ENCODE results near the gene VASN.
"Not testable (repeated sequence)": the region's sequence is repeated elsewhere in the genome, so short reads cannot be mapped to it uniquely, and the experiment has no call there.

The VASN gene

GRCh38 chr16:4337540-4338088, 34.0 kb upstream of the VASN start:
- no peak for DNase-seq

GRCh38 chr16:4338125-4338582, 33.5 kb upstream of the VASN start:
- DNase-seq: no peak

- no peak for DNase-seq
Measured at GRCh38 chr16:4338712-4339299, 32.8 kb upstream of the VASN start.

- no peak for DNase-seq
Measured at GRCh38 chr16:4339455-4339854, 32.2 kb upstream of the VASN start.

GRCh38 chr16:4339909-4340308, 31.7 kb upstream of the VASN start:
- no peak for DNase-seq

- DNase-seq: no peak
Measured at GRCh38 chr16:4340443-4340842, 31.2 kb upstream of the VASN start.

- no peak for DNase-seq
Measured at GRCh38 chr16:4341250-4341649, 30.4 kb upstream of the VASN start.

GRCh38 chr16:4342866-4343744, 28.5 kb upstream of the VASN start:
- no peak for DNase-seq

GRCh38 chr16:4344300-4344982, 27.2 kb upstream of the VASN start:
- not testable (repeated sequence) for DNase-seq

- DNase-seq: no peak
Measured at GRCh38 chr16:4344983-4345835, 26.4 kb upstream of the VASN start.

GRCh38 chr16:4345836-4346781, 25.5 kb upstream of the VASN start:
- DNase-seq: no peak

- DNase-seq: no peak
Measured at GRCh38 chr16:4347010-4347409, 24.6 kb upstream of the VASN start.

GRCh38 chr16:4347765-4348509, 23.7 kb upstream of the VASN start:
- no peak for DNase-seq

- DNase-seq: no peak
Measured at GRCh38 chr16:4349332-4349731, 22.3 kb upstream of the VASN start.

GRCh38 chr16:4350365-4350786, 21.3 kb upstream of the VASN start:
- no peak for DNase-seq

GRCh38 chr16:4350787-4351659, 20.6 kb upstream of the VASN start, which contains the start of gene PAM16:
Gene PAM16 (minus strand): TSS chr16:4351321. CDS start chr16:4351234, 87 bp downstream.
- peak; percentile 97 to 98 for DNase-seq

- no peak for DNase-seq
Measured at GRCh38 chr16:4351880-4352279, 19.8 kb upstream of the VASN start.

GRCh38 chr16:4352843-4353242, 18.8 kb upstream of the VASN start:
- DNase-seq: no peak

- no peak for DNase-seq
Measured at GRCh38 chr16:4353675-4354074, 18.0 kb upstream of the VASN start.
